GM19438 (cell line): Measurements from ENCODE around the gene ABCA1.

Experiments used
- ATAC-seq: cut with Tn5 transposase; IDR thresholded peaks from one replicate; pipeline ENCODE4 v1.9.1; 2021; ENCODE audit warnings: low read depth; ENCODE audit not compliant: unreplicated experiment

The ABCA1 gene

DNA sequence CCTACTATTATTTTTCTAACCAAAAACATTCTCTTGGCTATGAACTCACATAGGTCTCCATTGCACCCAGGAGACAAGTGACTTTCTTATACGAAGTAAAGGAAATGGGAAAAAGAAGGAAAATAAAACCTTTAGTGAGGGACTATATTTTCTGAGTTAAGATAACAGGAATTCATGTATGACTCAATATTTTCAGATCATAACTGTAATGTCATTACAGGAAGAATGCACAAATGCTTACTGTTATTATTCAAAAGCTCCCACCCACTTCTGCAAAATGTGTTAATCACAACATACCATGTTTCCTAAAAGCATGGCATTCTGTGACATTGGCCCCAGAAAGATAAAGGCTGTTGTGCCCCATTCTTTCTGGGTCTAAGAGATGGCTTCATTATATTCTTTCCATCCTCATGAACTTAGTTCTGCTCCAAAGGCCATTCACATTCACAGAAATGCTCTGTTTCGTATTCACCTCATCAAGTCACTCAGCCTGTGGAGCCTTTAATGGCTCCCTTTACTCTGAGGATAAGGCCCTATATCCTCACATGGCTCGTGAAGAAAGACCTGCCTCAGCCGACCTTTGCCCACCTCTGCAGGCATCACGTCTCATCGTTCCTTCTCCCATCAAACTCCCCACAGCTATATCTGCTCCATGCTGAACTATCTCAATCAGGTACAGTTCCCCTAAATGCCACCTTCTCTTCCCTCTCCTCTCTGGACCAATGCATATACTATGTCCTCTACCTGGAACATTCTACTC, 77.0 kb downstream of the ABCA1 start:
- no peak for ATAC-seq

DNA sequence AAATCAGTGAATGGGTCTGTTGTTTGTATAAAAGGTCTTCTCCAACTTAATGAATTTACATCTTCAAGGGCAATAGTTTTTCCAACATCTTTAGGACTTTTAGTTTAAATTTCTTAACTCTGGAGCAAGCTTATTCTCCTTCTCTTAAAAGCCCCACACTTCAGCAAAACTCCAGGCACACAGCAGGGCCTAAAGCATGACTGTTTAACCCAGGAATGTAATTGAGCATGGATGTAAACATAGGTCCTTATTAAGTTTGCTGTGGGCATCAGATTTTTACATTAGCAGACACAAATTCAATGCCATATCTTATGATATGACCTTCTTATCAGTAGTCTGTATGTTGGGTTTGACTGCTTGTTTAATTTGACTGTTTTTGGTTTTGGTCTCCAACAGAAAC, 78.9 kb downstream of the ABCA1 start:
- ATAC-seq = no peak

DNA sequence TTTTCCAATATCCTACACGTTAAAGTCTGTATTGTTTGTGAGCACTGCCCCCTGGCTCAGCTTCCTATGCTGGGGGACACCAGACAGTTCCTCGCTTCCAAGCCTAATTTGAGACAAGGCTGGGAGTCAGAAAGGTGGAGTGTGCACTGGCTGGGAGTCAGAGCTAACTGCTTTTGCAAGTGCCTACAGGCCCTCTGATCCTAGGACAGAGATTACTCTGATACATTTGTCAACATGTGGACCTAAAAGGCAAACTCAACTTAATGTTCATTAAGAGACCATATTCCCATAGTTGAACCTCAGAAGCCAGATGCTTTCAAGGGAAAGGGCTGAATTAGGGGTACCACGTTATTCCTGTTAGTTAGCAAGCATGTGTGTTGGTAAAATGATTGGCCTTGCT, 83.2 kb downstream of the ABCA1 start:
- ATAC-seq = no peak

DNA sequence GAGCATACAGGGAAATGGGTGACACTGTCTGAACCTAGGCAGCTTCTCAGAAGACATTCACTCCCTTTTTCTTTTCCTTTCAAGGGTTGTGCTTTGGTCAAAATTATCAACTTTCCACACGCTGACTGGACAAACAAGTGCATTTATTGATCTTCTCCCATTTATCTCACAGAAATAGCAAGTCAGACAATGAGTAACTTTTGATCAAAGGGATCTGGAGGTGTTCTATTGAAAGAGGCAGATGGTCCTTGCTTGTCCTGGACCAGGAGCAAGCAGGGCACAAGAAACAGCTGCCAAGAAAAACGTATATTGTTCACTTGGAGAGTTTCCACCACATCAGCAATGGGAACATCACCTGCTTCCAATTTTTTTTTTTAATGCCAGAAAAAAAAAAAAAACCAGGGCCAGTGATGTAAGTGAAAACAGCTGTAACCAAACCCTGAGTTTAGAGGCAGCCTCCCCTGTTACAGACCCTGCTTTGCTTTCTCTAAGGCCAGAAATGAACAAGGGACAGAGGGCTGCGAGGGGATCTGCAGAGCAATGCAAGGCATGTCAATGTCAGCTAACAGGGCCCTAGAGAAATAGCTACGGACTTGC, 84.2 kb downstream of the ABCA1 start:
- ATAC-seq = no peak

DNA sequence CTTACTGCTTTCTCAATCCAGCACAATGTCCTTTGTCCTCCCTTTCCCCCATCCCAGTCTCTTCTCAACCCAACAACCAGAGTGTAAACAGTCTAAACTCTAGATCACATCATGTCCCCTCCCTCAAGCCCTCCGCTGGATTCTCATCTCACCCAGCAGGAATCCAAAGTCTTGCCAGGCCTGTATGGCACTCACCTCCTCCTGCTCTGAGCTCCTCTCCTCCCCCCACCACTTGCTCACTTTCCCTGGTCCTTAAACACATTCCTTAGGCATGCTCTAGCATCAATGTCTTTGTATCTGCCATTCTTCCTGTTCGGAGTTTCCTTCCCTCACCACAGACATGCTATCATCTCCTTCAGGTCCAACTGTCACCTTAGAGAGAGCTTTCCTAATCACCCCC, 85.3 kb downstream of the ABCA1 start:
- ATAC-seq = no peak

DNA sequence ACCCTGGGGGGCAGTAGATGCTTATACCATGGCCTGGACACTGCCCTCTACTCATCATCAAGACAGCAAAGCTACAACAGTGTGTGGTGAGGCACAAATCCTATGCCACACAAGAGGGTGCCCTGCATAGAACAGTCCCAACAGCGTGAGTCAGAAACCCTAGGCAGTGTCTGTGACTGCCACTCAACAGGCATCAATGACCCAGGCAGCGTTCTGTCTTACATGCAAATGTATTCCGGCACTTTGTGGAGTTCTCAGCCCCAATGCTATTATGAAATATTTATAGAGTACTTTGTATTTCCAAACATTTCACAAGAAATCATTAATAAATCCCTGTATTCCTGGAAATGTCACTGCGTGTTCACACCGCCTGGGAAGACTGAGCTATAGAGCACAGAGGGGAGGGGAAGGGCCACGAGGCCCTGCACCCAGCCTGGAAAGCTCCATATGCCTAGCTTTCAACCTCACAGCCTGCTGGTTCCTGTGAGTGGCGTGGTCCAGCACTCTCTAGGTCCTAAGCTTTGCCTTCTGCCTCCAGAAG, 86.3 kb downstream of the ABCA1 start:
- ATAC-seq = no peak

DNA sequence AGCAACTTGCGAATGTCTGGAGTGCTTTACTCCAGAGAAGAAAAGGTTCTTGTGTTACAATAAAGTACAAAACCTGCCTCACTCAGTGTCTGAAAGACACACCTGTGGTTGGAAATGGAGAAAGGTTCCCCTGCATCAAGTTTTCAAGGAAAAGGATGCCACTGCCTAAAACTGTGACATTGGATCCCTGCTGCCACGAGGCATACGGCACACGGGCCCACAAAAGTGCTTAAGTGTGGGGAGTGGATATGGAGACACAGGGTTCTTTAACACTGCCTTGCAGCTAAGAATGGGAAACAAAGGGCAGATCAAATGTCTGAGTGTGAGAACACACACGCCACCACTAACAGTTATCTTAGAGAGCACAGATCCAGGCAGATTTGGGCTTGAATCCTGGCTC, 89.0 kb downstream of the ABCA1 start:
- no peak for ATAC-seq

DNA sequence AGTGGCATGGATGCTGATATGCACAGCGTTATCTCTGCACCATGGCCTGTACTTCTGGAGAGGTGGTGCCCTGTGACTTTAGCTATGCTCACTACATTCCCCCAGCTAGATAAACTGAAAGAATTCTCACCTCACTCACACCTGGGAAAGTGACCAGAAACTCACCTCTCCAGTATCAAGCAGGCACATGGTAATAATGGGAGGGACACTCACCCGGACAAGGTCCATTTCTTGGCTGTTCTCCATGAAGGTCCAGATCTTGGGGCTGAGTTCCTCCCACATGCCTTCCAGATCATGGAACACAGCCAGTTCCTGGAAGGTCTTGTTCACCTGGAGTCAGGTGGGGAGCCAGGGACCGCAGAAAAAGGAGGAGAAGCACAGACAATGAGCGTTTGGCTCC, 91.2 kb downstream of the ABCA1 start:
- no peak for ATAC-seq

DNA sequence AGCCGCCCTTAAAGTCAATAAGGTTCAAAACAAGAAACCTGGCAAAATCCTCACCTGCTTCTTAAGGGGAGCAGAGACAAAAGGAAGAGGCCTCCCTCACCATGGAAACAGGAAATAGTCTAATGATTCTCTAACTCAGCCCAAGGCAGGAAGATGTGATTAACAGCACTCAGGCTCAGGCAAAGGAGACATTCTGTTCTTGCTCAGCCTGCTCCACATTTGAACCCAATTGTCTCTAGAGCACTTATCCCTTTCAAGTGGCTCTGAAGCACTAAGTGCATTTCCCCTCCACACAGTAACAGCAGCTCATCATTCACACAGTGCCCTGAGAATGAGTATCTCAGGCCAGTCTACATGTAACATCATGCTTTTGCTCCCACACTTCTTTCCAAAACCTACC, 91.7 kb downstream of the ABCA1 start:
- ATAC-seq = peak; percentile 87

DNA sequence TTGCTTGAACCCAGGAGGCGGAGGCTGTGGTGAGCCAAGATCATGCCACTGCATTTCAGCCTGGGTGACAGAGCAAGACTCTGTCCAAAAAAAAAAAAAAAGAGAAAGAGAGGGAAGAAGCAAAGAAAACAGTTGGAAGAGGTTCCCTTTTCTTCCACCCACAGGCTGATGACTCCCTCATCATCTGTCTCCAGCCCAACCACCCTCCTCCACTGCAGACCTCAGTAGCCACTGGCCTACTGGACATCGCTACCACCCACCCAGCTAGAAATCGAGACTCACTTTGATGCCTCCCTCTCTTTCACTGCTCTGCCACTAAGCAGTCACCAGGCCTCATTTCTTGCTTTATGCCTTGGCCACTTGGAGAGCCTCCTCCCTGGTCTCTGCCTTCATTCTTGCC, 92.8 kb downstream of the ABCA1 start:
- ATAC-seq = no peak

DNA sequence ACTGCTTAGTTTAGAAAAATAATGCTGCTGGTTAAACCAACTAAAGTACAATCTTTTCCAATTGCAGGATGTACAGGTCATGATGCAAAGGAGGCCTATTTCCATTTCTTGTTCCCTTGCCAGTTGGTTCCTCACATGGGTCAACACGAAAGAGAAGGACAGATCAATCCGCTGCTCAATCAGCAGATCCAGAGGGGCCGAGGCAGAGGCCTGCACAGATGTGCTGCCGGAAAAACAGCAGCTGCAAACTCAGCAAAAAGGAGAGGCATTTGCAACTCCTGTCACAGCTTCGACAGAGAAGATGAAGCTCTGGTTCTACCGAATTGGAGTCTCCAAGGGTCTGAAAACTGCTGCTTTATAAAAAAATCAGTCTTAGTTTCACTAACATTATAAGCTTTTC, 94.3 kb downstream of the ABCA1 start:
- no peak for ATAC-seq

DNA sequence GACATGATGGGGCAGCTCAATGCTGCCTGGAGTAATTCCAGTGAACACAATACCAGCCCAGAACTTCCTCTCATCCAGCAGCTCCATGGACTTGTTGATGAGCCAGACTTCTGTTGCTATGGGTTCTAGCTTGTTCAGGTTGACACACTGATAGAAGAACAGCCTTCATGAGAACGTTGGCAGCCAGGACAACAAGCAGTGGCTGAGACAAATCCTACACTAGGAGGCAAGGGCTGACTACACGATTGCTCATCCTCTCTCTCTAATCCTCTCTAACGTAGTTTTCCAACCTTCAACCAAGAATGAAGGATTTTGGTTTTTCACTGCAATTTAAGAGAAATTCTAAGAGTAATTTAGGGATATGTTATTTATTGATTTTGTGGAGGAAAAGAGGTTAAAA, 96.3 kb downstream of the ABCA1 start:
- ATAC-seq = no peak

DNA sequence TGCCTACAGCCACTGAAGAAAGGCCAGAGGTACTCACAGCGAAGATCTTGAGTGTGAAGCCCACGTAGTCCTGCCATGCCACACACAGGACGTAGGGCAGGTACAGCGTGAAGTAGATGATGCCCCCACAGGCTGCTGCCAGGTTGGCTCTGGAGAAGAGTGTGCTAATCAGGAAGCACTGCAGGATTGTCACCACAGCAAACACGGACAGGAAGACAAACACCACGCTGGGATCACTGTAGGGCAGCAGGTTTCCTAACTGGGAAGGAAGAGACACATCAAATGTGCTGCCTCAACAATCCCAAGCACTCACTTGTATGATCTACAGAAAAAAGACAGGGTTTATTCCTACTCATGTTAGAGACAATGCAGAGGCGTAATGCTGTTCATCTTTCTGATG, 101.0 kb downstream of the ABCA1 start:
- no peak for ATAC-seq

DNA sequence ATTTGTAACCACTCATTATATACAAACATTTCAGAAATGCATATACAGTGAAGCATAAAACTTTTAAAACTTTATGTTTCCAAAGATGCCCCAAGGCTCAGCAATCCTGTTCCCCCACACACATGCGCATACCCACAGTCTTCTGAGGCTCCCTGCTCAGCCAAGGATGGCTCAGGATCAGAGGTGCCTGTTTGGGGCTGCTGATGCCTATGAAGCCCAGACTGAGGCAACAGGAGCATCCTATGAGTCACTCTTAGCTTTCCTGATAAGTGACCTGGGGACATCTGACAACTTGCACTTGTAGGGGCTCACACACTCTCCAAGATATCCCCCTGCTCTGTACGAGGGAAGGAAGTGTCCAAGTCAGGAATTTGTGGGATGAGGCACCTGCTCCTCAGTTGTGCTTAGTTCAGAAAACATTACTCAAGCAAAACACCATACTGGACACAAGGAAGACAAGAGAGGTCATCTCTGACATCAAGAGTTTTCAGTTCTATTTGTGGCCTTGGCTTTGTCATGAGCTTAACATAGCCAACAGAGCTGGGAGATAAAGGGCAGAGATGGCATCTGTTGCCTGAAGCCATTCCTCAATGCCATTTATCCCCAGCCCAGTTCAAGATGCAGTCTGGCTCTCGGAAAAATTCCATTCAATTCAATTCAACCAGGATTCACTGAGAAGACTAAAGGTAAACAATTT, 101.7 kb downstream of the ABCA1 start:
- no peak for ATAC-seq

DNA sequence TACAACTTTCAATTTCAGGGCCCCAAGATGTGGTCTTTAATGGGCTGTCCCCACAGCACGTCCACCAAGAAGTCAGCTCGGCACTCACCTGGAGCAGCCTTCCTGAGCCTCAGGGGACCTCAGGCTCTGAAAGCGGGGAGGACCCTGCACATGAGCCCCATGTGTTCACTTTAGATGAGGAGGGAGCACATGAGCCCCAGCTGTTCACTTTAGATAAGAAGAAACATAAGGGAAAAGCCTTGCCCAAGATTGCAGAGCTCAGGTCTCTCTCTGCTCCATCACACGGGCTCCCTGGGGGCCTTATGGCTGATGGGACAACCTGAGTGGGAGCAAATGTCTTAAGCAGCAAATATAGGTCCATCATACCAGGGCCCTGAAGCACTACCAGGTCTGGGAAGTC, 107.6 kb downstream of the ABCA1 start:
- no peak for ATAC-seq

DNA sequence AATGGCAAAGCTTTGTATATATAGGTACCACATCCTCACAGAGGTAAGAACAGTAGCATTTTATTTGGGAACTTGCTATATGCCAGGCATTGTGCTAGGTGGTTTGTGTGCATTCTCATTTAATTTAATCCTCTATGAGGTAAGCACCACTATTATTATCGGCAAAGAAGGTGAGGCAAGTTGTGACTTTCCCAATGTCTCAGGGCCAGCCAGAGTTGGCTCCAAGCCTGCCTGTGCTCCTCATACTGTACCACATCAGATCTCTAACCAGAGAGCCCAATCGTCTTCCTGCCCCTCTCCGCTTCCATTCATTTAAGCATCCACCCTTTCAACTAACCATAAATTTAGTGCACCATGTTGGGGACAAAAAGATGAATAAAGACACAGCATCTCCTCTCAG, 108.9 kb downstream of the ABCA1 start:
- ATAC-seq = no peak

DNA sequence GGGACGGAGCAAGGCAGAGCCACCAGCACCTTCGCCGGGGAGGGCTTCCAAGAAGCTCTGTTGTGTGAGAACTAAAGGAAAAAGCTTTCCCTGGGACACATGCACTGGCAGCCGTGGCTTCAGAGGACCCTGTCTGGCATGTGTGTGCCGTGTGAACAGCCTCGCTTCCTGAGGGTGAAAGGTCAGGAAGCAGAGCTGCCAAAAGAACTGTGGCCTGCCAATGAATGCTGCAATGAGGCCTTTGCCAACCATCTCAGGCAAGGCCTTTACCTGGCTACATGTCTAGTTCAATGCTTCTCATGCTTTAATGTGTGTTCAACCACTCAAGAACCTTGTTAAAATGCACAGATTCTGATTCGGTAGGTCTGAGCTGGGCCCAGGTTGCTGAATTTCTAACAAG, 110.5 kb downstream of the ABCA1 start:
- no peak for ATAC-seq

DNA sequence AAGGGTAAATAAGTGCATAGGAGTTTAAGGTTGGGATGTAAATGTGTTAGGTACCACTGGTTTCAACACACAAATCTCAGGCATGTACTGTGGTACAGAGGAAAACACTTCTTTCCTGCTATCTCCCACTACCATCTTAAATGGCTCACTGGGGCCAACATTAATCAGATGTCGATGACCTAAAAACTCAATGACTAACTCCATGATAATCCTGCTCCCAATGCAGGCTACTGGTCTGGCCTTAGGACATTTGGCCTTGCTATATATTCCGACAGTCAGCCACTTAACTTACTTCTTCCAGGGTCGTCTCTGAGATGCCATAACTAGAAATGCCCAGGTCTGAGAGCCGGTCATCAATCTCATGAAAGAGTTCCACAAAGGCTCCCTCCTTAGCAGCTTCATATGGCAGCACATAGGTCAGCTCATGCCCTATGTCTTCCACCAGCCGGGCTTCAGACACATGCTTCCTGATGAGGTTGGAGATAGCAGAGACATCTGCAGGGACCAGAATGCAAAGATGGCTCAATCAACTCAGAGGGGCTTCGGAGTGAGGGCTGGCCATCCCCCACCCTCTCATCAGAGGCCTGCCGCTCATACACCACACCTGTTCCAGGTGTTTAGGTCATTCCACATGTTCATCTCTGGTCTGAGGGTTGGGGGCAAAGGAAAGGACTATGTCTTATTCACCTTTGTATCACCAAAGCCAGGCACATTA, 111.9 kb downstream of the ABCA1 start:
- ATAC-seq = no peak

DNA sequence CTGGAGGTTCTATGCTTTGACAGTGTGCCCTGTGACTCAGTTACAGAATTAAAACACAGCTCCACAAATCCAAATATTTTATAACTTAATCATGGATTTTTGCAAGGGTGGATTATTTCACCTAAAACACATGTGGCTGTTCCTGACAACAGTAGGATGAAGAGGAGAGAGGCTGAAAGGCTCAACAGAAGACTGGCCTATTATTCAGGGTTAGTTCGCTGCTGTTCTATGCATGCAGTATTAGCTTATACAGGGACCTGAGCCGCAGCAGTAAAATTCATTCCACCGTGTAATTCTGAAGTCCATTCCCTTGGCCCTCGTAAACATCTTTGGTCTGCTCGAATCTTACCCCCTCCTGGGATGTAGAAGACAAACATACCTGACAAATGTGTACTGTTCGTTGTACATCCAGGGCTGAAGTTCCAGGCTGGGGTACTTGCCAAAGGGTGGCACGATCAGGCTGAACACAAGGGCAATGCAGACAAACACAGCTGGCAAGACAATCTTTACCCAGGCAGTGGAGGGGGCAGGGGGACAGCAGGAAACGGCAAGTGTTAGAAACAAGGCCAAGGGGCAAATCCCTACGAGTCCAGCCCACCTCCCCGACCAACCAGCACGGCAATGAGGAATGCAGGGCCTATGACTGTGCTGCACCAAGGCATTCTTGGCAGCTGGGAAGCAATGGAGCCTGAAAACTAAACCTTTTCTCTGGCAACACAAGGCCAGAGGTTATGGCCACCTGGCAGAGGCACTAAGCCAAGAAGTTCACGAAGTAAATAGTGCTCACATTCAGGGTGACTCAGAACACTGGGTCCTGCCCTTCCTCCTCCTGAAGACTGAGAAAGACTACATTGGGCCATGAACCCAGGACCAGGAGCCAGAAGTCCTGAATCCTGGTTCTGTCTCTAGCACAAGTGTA, 117.3 kb downstream of the ABCA1 start:
- no peak for ATAC-seq

DNA sequence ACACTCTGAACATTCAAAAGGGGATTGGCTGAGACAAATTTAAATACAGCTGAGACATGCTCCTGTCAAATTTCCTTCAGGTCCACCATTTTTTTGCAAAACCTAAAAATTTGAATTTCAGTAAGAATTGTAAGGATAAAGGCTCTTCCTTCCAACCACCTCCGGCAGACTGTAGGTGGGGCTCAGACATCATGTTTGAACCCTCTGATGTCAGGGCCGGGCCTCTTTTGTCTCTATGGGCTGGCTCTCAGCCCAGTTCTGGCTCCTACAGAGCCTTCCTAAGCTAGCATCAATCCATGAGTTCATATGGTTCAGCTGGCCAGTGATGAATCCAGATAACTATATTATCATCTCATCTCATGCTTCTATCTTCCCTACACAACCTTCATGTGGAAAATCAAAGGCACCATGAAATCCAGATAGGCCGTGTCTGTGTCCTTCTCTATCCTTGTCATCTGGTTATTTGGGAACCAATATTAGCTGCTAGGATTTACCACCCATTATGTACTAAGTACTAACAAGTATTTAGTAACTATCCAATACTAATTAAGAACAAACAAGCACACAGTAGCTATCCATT, 119.8 kb downstream of the ABCA1 start:
- no peak for ATAC-seq
